GM12891 (cell line): Measurements from ENCODE around the gene DMKN.
"Not testable (repeated sequence)": the region's sequence is repeated elsewhere in the genome, so short reads cannot be mapped to it uniquely, and the experiment has no call there.

ENCODE experiments used
- DNase-seq: peaks from one replicate; pipeline ENCODE4 v3.0.0; 2011; ENCODE audit warnings: low spot score; ENCODE audit not compliant: insufficient read length
- FAIRE-seq: peaks from 2 replicates; lab custom pipeline; 2011; peaks lifted over from hg19 to GRCh38; lab: Jason Lieb, UNC
- PAX5 ChIP-seq: IDR thresholded peaks from 2 replicates; pipeline ENCODE4 v1.6.1; 2011; ENCODE audit warnings: low read length, moderate library complexity, mild to moderate bottlenecking; ENCODE audit not compliant: insufficient read depth, severe bottlenecking
- POLR2A ChIP-seq: IDR thresholded peaks from 2 replicates; pipeline ENCODE4 v1.6.1; 2011; ENCODE audit warnings: low read depth, low read length, control low read depth
- POLR2AphosphoS5 ChIP-seq: IDR thresholded peaks from 2 replicates; pipeline ENCODE4 v1.6.1; 2011; ENCODE audit warnings: low read depth, low read length, control low read depth
- POU2F2 ChIP-seq: IDR thresholded peaks from 2 replicates; pipeline ENCODE4 v1.6.1; 2011; ENCODE audit warnings: low read depth, mild to moderate bottlenecking, control low read depth, low read length, moderate library complexity
- SPI1 ChIP-seq: IDR thresholded peaks from 2 replicates; pipeline ENCODE4 v1.6.1; 2011; ENCODE audit warnings: low read depth, low read length, control low read depth
- TAF1 ChIP-seq: IDR thresholded peaks from 2 replicates; pipeline ENCODE4 v1.6.1; 2011; ENCODE audit warnings: low read depth, low read length, control low read depth

The DMKN gene

DNA sequence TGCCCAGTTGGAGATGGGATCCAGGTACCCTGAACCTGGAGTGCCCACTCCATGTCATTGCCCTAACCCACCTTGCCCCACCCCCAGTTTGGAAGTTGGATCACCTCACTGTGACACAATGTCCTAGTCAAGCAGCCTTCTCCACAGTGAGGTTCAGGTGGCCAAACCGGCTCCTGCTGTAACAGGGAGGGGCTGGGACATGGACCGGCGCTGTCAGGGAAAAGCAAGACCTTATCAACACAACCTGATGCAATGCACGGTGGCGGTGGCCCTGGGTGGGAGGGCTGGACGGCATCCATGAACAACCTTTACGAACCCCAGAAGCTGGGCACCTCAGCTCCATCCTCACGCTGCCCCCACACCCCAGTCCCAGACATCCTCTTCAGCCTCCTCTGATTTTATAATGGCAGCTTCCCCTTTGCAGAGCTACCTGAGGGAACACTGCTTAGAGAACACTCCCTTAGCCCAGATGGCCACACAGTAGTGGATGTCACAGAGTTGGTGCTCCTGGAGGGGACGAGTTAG is 21.6 kb downstream of the DMKN start:
- no peak for FAIRE-seq
- no peak for DNase-seq
- no peak for TF ChIP-seq POLR2A
- TF ChIP-seq POLR2AphosphoS5 = no peak
- no peak for TF ChIP-seq TAF1
- no peak for TF ChIP-seq PAX5
- TF ChIP-seq SPI1 = no peak
- no peak for TF ChIP-seq POU2F2

DNA sequence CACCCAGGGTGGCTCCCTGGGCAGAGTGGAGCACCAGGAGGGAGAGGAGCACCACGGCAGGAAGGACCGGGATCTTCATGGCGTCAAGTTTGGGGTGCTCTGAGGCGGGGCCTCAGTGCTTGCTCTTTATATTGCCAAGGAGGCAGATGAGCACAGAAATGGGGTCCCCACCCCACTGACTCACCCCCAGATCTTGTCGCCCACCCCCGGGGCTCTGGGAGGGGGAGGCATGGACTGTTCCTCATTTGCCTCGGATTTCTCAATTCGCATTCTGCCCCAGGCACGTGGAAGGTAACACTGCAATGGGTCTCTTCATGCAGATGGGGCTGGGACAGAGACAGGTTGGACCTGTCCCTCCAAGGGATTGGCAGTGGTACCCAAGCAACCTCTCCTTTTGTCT is 23.1 kb downstream of the DMKN start, which contains the start of gene KRTDAP:
Gene KRTDAP, minus strand, starts transcription at position 101 of the 400 bp plus-strand sequence. Its CDS starts 22 bp downstream, at position 79.
- TF ChIP-seq POLR2AphosphoS5 = no peak
- no peak for TF ChIP-seq TAF1
- no peak for TF ChIP-seq POLR2A
- FAIRE-seq (no peak), DNase-seq (no peak)

DNA sequence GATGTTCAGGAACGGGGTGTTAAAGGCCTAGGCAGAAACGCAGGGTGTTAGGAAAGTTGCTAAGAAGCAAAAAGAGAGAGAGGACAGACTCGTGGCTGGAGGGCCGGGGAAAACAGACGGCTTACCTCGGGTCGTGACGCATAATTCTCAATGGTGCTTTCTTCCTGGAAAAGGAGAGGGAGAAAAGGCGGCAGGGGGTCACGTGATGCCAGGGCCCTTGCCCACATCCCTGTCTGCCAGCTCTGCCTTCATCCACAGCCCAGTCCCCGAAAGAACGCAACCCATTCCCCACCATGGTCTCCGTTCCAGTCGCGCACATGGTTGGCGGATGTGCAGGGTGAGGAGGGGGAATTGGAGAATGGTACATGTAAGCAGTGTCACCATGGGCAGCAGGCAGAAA is 24.8 kb downstream of the DMKN start:
- no peak for TF ChIP-seq SPI1
- no peak for TF ChIP-seq POLR2A
- TF ChIP-seq TAF1 = no peak
- no peak for TF ChIP-seq POLR2AphosphoS5
- TF ChIP-seq POU2F2 = no peak
- DNase-seq (no peak), FAIRE-seq (no peak)

DNA sequence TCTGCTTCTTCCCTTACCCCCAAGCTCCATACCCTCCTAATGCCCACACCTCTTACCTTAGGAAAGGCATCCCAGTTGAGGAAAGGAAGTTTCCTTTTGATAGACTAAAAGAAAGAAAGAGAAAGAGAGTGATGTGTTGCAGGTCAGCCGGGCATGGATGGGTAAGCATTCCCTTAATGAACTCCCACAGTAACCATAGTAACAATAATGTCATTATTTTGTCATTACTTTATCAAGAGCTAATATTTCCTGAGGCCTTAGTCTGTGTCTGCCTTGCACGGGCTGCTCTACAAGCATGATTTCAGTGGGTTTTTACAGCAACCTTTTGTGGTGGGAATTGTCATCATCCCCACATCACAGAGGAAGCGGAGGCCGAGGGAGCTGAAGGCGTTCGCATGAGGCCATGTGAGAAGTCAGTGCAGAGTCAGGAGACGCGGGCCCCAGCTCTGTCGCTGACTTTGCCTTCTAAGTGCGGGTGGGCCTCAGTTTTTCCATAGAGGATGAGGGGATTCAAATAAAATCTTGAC is 25.7 kb downstream of the DMKN start:
- no peak for FAIRE-seq
- no peak for DNase-seq
- TF ChIP-seq POU2F2 = no peak
- no peak for TF ChIP-seq POLR2A
- TF ChIP-seq SPI1 = no peak
- TF ChIP-seq TAF1 = no peak
- no peak for TF ChIP-seq PAX5
- TF ChIP-seq POLR2AphosphoS5 = no peak

DNA sequence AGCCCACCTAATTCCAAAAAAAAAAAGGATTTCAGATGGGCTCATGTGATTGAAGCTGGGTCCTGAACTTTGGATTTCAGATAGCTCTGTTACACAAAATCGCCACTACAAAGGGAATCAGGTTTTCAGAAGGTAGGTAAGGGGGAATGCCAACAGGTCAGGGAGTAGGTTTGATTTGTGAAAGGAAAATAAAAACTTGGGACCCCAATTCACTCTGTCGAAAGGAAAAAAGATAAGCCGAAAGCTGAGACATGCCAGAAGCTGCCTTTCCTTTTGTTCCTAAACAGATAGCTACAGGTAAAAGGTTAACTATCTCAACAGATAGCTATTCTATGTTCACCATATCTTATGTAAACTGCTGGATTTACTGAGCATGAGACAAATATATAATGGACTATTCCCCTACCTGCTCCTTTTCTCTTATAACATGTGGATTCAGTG is 27.2 kb downstream of the DMKN start:
- TF ChIP-seq POLR2AphosphoS5 = no peak
- no peak for TF ChIP-seq PAX5
- no peak for TF ChIP-seq POLR2A
- TF ChIP-seq POU2F2 = no peak
- TF ChIP-seq SPI1 = no peak
- no peak for TF ChIP-seq TAF1
- no peak for FAIRE-seq
- no peak for DNase-seq

DNA sequence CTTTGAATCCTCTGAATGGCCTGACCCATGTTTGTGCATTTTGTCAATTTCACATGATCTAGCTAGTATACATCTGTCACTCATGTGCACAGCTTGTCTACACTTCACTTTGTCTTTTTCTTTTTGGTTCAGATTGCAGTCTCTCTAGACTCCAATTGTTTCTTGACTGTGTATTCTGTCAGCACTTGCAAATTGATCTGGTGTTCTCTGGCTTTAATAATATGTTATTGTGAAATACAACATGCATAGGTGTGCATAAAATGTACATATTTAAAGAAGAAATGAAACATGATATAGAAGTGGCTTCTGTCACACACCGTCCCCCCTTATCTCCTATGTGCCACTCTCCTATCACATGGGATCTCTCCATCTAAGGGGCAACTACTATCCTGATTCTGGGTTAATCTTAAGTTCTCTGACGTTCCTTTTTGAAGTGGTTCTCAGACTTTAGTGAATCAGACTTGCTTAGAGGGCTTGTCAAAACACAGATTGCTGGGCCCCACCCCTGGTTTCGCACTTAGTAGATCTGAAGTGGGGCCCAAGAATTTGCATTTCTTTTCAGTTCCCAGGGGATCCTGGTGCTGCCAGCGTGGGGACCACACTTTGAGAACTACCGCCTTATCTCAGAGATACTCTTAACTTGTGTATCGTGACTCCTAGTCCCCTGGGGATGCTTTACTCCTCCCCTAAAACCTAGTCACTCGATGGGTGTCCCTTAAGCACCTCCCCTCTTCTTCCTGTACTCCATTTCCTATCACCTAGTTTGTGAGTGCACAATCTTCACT is 29.0 kb downstream of the DMKN start:
- DNase-seq (peak; percentile 53), FAIRE-seq (peak; percentile 91)

DNA sequence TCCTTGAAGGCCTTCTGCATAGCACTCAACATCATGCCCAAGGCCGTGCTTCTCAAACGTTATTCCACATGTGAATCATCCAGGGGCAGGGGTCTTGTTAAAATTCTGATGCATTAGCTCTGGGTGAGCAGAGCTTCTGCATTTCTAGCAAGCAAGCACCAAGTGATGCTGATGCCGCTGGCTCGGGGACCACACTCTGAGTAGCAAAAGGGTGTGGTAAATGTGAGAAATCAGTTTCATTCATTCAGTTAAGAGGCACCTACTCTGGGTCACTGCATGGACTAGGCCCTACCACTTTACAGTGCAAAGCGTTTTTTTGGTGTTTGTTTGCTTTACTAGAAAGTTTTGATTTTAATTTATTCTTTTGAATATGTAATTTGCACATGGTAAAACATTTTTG is 30.4 kb downstream of the DMKN start:
- no peak for DNase-seq
- FAIRE-seq = no peak
- TF ChIP-seq PAX5 (no peak), SPI1 (no peak), POLR2A (no peak), TAF1 (no peak), POU2F2 (no peak), POLR2AphosphoS5 (no peak)

More for the DNA sequence above, 29.0 kb downstream of the DMKN start:
- TF ChIP-seq SPI1 = no peak
- TF ChIP-seq POU2F2 = 0 out of 2 replicates have a peak, but pooled peaks have one; percentile 53

DNA sequence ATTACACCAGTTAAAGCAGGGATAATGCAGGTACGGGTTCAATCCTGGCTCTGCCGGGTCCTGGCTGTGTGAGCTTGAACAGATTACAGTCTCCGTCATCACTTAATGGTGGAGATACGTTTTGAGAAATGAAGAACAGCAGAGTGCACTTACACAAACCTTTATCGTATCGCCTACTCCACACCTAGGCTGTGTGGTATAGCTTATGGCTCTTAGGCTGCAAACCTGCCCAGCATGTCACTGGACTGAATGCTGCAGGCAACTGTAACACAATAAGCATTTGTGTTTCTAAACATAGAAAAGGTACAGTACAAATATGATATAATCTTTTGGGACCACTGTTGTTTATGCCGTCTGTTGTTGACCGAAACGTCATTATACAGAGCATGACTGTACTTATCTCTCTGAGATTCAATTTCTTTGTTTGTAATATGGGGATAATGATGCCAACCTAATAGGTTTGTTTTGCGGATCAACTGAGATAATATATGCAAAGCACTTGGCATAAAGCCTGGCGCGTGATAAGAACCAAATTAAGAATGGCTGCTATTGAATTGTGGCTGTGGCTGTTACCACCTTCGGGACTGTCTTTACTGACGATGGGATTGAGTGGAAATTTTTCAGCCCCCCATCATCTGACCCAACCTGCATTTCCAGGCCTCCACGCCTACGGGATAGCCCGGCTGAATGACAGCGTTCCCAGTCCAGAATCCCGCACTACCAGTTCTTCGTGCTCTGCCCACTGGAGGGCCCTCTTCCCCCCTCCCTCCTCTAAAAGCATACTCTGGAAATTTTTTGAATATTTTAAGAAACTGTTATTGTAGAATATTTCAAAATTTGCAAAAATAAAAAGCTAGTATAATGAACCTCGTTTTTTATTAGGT is 34.4 kb downstream of the DMKN start:
- FAIRE-seq = no peak
- no peak for DNase-seq
- no peak for TF ChIP-seq POU2F2
- TF ChIP-seq PAX5 = no peak
- no peak for TF ChIP-seq TAF1
- TF ChIP-seq SPI1 = no peak
- TF ChIP-seq POLR2AphosphoS5 = no peak
- no peak for TF ChIP-seq POLR2A

DNA sequence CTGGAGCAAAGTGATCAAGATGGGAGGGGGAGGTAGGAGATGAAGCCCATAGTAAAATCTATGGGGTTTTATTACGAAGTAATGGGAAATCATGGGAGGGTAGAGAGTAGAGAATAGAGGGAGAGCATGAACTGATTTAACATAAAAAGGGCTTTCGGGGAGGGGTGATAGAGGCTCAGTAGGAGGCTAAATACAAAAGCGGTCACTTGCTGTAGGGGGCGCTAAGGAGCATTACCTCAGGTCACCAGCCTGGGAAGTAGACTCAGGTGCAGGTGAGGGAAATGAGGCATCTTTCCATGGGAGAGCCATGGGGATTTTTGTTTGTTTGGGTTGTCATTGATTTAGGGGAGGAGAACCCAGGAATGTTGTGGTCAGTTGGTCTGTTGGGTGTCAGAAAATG is 37.3 kb downstream of the DMKN start:
- TF ChIP-seq PAX5 (no peak), POLR2AphosphoS5 (no peak), TAF1 (no peak), POLR2A (no peak), SPI1 (no peak), POU2F2 (no peak)
- FAIRE-seq (peak; percentile 51), DNase-seq (no peak)

DNA sequence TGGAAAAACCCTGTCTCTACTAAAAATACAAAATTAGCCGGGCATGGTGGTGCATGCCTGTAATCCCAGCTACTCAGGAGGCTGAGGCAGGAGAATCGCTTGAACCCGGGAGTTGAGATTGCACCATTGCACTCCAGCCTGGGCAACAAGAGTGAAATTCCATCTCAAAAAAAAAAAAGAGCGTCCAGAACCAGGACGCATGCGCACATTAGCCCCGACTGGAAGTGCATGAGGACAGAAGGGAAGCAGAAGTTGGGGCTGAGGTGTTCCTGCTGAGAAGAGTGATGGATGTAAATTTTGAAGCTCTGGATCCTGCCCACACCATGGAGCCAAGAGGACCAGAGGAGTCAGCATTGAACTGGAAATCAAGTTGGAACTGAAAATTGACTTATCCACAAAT is 38.9 kb downstream of the DMKN start:
- FAIRE-seq = not testable (repeated sequence)

More for the DNA sequence above, 38.9 kb downstream of the DMKN start:
- DNase-seq = not testable (repeated sequence)
